H9 (cell line): ENCODE measurements around the gene COTL1. TPM values are rescaled to one million over a fixed set of nuclear protein-coding genes. Genes with fewer than 3 reads are reported as not detected.

Experiments used
- DNase-seq: peaks from one replicate; pipeline ENCODE4 v3.0.0-alpha.2; 2017
- H2AFZ ChIP-seq: one replicate; pipeline ENCODE4 v1.6.1; 2013; ENCODE audit warnings: mild to moderate bottlenecking, low read length, control low read depth, moderate library complexity
- H2AK5ac ChIP-seq: 2 replicates; pipeline ENCODE4 v1.6.1; 2013; ENCODE audit warnings: low read length, control low read depth, mixed read lengths; ENCODE audit not compliant: insufficient read length
- H2BK120ac ChIP-seq: one replicate; pipeline ENCODE4 v1.6.1; 2013; ENCODE audit warnings: low read depth, mild to moderate bottlenecking, low read length, control low read depth, inconsistent platforms; ENCODE audit not compliant: poor library complexity, severe bottlenecking
- H2BK12ac ChIP-seq: 2 replicates; pipeline ENCODE4 v1.6.1; 2013; ENCODE audit warnings: low read length, control low read depth, mixed read lengths, low read depth; ENCODE audit not compliant: insufficient read length
- H2BK15ac ChIP-seq: 2 replicates; pipeline ENCODE4 v1.6.1; 2013; ENCODE audit warnings: low read depth, low read length, control low read depth
- H2BK20ac ChIP-seq: one replicate; pipeline ENCODE4 v1.6.1; 2013; ENCODE audit warnings: low read depth, mild to moderate bottlenecking, low read length, control low read depth, inconsistent platforms; ENCODE audit not compliant: poor library complexity, severe bottlenecking
- H2BK5ac ChIP-seq: 2 replicates; pipeline ENCODE4 v1.6.1; 2013; ENCODE audit warnings: low read length, control low read depth, mixed read lengths; ENCODE audit not compliant: insufficient read length
- H3K14ac ChIP-seq: 2 replicates; pipeline ENCODE4 v1.6.1; 2013; ENCODE audit warnings: low read length, control low read depth; ENCODE audit not compliant: insufficient read depth
- H3K18ac ChIP-seq: 2 replicates; pipeline ENCODE4 v1.6.1; 2013; ENCODE audit warnings: low read depth, mild to moderate bottlenecking, mixed read lengths, low read length, control low read depth; ENCODE audit not compliant: insufficient read length
- H3K23ac ChIP-seq: 2 replicates; pipeline ENCODE4 v1.6.1; 2013; ENCODE audit warnings: low read length, control low read depth, mixed read lengths, low read depth; ENCODE audit not compliant: insufficient read length
- H3K23me2 ChIP-seq: 2 replicates; pipeline ENCODE4 v1.6.1; 2013; ENCODE audit warnings: low read depth, mild to moderate bottlenecking, mixed read lengths, low read length, control low read depth; ENCODE audit not compliant: insufficient read length, poor library complexity, severe bottlenecking
- H3K27ac ChIP-seq: 2 replicates; pipeline ENCODE4 v1.5.1; 2013; ENCODE audit warnings: low read length, control low read depth, mixed read lengths, low read depth; ENCODE audit not compliant: insufficient read length
- H3K27me3 ChIP-seq: 2 replicates; pipeline ENCODE4 v1.6.1; 2013; ENCODE audit warnings: low read length, control low read depth, inconsistent platforms; ENCODE audit not compliant: insufficient read depth
- H3K4ac ChIP-seq: 2 replicates; pipeline ENCODE4 v1.6.1; 2013; ENCODE audit warnings: low read depth, mild to moderate bottlenecking, control low read depth, inconsistent platforms, low read length, moderate library complexity
- H3K4me1 ChIP-seq: 2 replicates; pipeline ENCODE4 v1.6.1; 2013; ENCODE audit warnings: low read length, control low read depth, inconsistent platforms; ENCODE audit not compliant: insufficient read depth
- H3K4me2 ChIP-seq: 2 replicates; pipeline ENCODE4 v1.6.1; 2013; ENCODE audit warnings: low read length, control low read depth, mixed read lengths; ENCODE audit not compliant: insufficient read length, insufficient read depth
- H3K56ac ChIP-seq: 2 replicates; pipeline ENCODE4 v1.6.1; 2013; ENCODE audit warnings: low read depth, mild to moderate bottlenecking, mixed read lengths, low read length, control low read depth; ENCODE audit not compliant: insufficient read length
- H3K79me1 ChIP-seq: 2 replicates; pipeline ENCODE4 v1.6.1; 2013; ENCODE audit warnings: low read depth, mild to moderate bottlenecking, moderate library complexity, low read length, control low read depth, inconsistent platforms; ENCODE audit not compliant: insufficient read depth, poor library complexity, severe bottlenecking
- H3K79me2 ChIP-seq: 2 replicates; pipeline ENCODE4 v1.6.1; 2013; ENCODE audit warnings: low read length, control low read depth, inconsistent platforms; ENCODE audit not compliant: insufficient read depth
- H3K9ac ChIP-seq: 2 replicates; pipeline ENCODE4 v1.6.1; 2013; ENCODE audit warnings: low read length, control low read depth, mixed read lengths; ENCODE audit not compliant: insufficient read length; ENCODE audit errors: extremely low read depth
- H3K9me3 ChIP-seq: one replicate; pipeline ENCODE4 v1.6.1; 2013; ENCODE audit warnings: low read depth, low read length, inconsistent platforms; ENCODE audit not compliant: control insufficient read depth
- H3T11ph ChIP-seq: one replicate; pipeline ENCODE4 v1.6.1; 2013; ENCODE audit warnings: mild to moderate bottlenecking, low read length, control low read depth, inconsistent platforms
- H4K20me1 ChIP-seq: one replicate; pipeline ENCODE4 v1.6.1; 2013; ENCODE audit not compliant: control insufficient read depth, insufficient read length, insufficient read depth
- H4K5ac ChIP-seq: 2 replicates; pipeline ENCODE4 v1.6.1; 2013; ENCODE audit warnings: low read depth, mild to moderate bottlenecking, mixed read lengths, low read length, control low read depth; ENCODE audit not compliant: insufficient read length
- H4K8ac ChIP-seq: replicated peaks from 2 replicates; pipeline ENCODE4 v1.6.1; 2013; ENCODE audit warnings: low read length, control low read depth, mixed read lengths, low read depth; ENCODE audit not compliant: insufficient read length
- H4K91ac ChIP-seq: 2 replicates; pipeline ENCODE4 v1.6.1; 2013; ENCODE audit warnings: low read depth, mild to moderate bottlenecking, moderate library complexity, mixed read lengths, low read length, control low read depth; ENCODE audit not compliant: insufficient read length
- H3K27ac Mint-ChIP-seq, 3 experiments: 2 replicates in 2 of 3; 3 replicates in 1 of 3; pipeline ENCODE4 v1.8.0; 2020 to 2021; ENCODE audit warnings: mixed read lengths in 3 of 3, mild to moderate bottlenecking in 1 of 3, moderate library complexity in 1 of 3
- H3K27me3 Mint-ChIP-seq: 2 replicates; pipeline ENCODE4 v1.8.0; 2021; ENCODE audit warnings: low read depth, mild to moderate bottlenecking, moderate library complexity, mixed read lengths
- H3K36me3 Mint-ChIP-seq, 3 experiments: 2 replicates in 2 of 3; 3 replicates in 1 of 3; pipeline ENCODE4 v1.8.0; 2020 to 2021; ENCODE audit warnings: low read depth in 3 of 3, mixed read lengths in 3 of 3; ENCODE audit not compliant: insufficient read depth in 1 of 3
- H3K4me1 Mint-ChIP-seq, 2 experiments: 2 replicates each; pipeline ENCODE4 v1.8.0; 2020; ENCODE audit warnings: mixed read lengths in 2 of 2
- H3K4me3 Mint-ChIP-seq, 2 experiments: 2 replicates in 1 of 2; 3 replicates in 1 of 2; pipeline ENCODE4 v1.8.0; 2020 to 2021; ENCODE audit warnings: mild to moderate bottlenecking in 2 of 2, mixed read lengths in 2 of 2, moderate library complexity in 1 of 2
- H3K9me3 Mint-ChIP-seq, 2 experiments: 2 replicates in 1 of 2; 3 replicates in 1 of 2; pipeline ENCODE4 v1.8.0; 2020; ENCODE audit warnings: mild to moderate bottlenecking in 2 of 2, mixed read lengths in 2 of 2, moderate library complexity in 1 of 2
- whole genome bisulfite sequencing: extraction: QIAGEN DNeasy Blood & Tissue Kit; methylation state at CpG from one replicate; pipeline ENCODE4 v1.1.7; 2013; ENCODE audit warnings: missing lambda C conversion rate, low lambda C conversion rate, mixed read lengths; ENCODE audit not compliant: insufficient read length; ENCODE audit errors: extremely low coverage; 5-methylcytosine and 5-hydroxymethylcytosine counted together
- total RNA-seq: library from RNA; stranded (reverse); gene quantifications from 2 replicates; pipeline ENCODE4 v1.2.1, GENCODE V29; 2021
- TF ChIP-seq, protein P1 (sequence below): fragments of 200-600 bp; sonication (generic); conservative IDR thresholded peaks from 3 replicates; pipeline ENCODE4 v1.8.0; 2021; ENCODE audit warnings: antibody characterized with exemption, mild to moderate bottlenecking

The COTL1 gene
- total RNA-seq, 1 experiment from 2014 or later: 81.4 TPM

DNA sequence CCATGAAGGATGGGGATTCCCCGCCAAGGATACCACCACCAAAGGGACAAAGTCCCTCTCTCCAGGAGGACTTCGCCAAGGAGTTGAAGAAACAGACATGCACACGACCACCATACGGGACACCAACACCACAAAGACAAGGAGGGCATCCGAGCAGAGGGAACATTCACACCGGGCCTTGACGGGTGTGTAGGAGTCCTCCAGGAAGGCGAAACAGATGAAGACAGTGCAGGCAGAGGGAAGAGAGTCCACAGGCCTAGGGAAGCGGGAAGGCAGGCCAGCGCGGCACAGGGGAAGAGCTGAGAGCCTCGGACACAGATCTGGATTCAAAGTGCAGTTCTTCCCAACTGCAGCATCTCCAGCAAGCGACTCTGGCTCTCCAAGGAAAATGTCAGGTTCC is 10.8 kb downstream of the COTL1 start:
- Histone ChIP-seq H4K20me1 (no peaks in the 10 kb centered on the region), H3K4ac (no peak overlapping the region), H3K79me2 (peaks cover 5% of the 10 kb centered on the region; the same call in 1 of the 2 replicates), H3K56ac (no peak overlapping the region), H2AK5ac (no peak overlapping the region), H4K8ac (no peak overlapping the region), H3K4me1 (no peaks in the 10 kb centered on the region), H2BK15ac (no peak overlapping the region), H4K5ac (no peak overlapping the region), H3K4me2 (no peak overlapping the region), H3K9me3 (no peaks in the 10 kb centered on the region), H3K23me2 (no peaks in the 10 kb centered on the region), H3K23ac (no peak overlapping the region), H3K27me3 (no peaks in the 10 kb centered on the region), H4K91ac (no peak overlapping the region), H3T11ph (no peak overlapping the region), H3K9ac (no peak overlapping the region), H2BK5ac (no peak overlapping the region), H2BK20ac (no peak overlapping the region), H2BK120ac (no peak overlapping the region), H3K14ac (no peak overlapping the region), H2AFZ (no peak overlapping the region), H3K27ac (no peak overlapping the region), H3K18ac (no peak overlapping the region), H3K79me1 (peaks cover 6% of the 10 kb centered on the region), H2BK12ac (no peak overlapping the region)
- no CpG with 5 or more reads among the region's 13 CpGs for WGBS
- Mint-ChIP-seq H3K4me1 (peaks cover 16 to 22% of the 10 kb centered on the region in 2 experiments), H3K27me3 (no peaks in the 10 kb centered on the region), H3K27ac (no peak overlapping the region), H3K4me3 (no peak overlapping the region), H3K36me3 (peaks cover 14 to 25% (median 16%) of the 10 kb centered on the region in 3 experiments), H3K9me3 (peaks cover 5 to 7% of the 10 kb centered on the region in 2 experiments; a peak in 3 of 5 replicates)
- DNase-seq: no peak
- TF ChIP-seq, protein P1, sequence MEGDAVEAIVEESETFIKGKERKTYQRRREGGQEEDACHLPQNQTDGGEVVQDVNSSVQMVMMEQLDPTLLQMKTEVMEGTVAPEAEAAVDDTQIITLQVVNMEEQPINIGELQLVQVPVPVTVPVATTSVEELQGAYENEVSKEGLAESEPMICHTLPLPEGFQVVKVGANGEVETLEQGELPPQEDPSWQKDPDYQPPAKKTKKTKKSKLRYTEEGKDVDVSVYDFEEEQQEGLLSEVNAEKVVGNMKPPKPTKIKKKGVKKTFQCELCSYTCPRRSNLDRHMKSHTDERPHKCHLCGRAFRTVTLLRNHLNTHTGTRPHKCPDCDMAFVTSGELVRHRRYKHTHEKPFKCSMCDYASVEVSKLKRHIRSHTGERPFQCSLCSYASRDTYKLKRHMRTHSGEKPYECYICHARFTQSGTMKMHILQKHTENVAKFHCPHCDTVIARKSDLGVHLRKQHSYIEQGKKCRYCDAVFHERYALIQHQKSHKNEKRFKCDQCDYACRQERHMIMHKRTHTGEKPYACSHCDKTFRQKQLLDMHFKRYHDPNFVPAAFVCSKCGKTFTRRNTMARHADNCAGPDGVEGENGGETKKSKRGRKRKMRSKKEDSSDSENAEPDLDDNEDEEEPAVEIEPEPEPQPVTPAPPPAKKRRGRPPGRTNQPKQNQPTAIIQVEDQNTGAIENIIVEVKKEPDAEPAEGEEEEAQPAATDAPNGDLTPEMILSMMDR: no peak
